Head of caudate nucleus (tissue), 42 donors: ENCODE data around the gene SLC2A2.

Experiments used
- DNase-seq, 42 donors: peaks; one replicate each; pipeline versions ENCODE4 v3.0.0 to v3.0.0-alpha.2; 2020 to 2021; ENCODE audit warnings: mixed read lengths in 7 of 42
- intact Hi-C: fragments of 100-400 bp; cut with DNase I; formaldehyde crosslinking; loops from one replicate; pipeline ENCODE4 v1.15.0; 2022

Gene SLC2A2

DNA sequence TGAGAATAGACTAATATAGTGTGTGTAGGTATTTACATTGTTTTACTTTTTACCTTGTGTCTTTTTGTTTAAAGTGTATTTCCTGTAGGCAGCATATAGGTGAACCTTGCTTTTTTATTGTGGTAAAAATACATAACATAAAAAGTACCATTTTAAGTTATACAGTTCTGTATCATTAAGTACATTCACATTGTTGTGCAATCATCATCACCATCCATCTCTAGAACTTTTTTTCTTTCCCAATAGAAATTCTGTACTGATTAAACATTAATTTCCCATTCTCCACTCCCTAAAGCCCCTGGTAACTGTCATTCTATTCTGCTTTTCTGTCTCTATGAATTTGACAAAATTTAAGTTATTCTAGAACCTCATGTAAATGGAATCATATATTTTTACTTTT, 69.9 kb downstream of the SLC2A2 start:
- intact Hi-C loops, result loop anchor here (10.0 kb wide), 1 partner anchor 818 kb away; no protein-coding TSS in a partner anchor
- no peak for DNase-seq

DNA sequence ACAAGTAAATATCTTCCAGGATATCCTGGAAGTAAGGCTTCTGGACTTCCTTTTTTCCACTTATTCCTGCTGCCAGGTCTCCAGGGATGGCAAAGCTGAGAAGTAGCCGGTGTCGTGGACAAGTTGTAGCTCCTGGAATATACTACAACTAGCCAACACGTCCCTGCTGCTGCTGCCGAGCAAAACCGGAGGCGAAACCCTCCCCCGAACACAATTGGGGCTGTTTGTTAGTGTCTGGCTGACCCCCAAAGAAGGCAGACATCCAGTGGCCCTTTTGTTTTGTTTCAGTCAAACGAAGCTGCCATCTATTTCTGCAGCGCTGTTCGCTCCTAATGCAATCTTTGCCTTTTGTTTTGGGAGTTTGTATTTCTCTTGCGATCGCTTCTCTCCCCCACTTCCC, 72.8 kb downstream of the SLC2A2 start:
- intact Hi-C loops, result loop anchor here (10.0 kb wide), 1 partner anchor 821 kb away; no protein-coding TSS in a partner anchor
- DNase-seq, result peak in 41 of 42 donors; percentile 23 to 87 (median 63)

DNA sequence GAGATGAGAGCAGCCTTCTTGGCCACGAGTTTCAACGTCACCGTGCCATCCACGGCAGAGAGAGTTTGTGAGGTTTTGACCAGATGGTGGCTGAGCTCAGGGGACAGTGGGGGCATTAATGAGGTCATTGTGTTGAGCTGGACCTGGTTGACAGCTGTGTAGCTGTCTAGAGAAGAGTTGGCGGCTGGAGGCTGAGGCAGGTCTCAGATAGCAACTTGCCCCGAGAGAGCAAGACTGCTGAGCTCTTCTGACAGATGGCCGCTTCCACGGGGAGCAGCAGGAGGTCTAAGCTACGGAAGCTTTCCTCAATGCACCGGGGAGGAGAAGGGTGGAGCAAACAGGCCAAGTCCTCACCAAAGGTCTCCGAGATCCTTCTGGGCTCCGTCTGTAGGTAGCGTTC, 73.3 kb downstream of the SLC2A2 start:
- intact Hi-C loops, result loop anchor here (10.0 kb wide), 1 partner anchor 822 kb away; no protein-coding TSS in a partner anchor
- peak in 16 of 42 donors; percentile 2 to 50 (median 18) for DNase-seq

GRCh38 chr3:170949211-170949610, 77.3 kb downstream of the SLC2A2 start:
- intact Hi-C loops, result no loop called here
- DNase-seq, result no peak

GRCh38 chr3:170947018-170947769, 79.3 kb downstream of the SLC2A2 start:
- no peak for DNase-seq
- intact Hi-C loops, result no loop called here
